GM10266 (cell line): ENCODE data around the gene KDM7A.

ENCODE experiments used
- DNase-seq: peaks from one replicate; pipeline ENCODE4 v3.0.0; 2012; ENCODE audit errors: extremely low spot score
- TF ChIP-seq, protein P1 (sequence below): IDR thresholded peaks from 2 replicates; pipeline ENCODE4 v1.5.1; 2012; ENCODE audit warnings: mild to moderate bottlenecking, low read depth; ENCODE audit not compliant: control insufficient read depth, insufficient read depth; ENCODE audit errors: missing control alignments

KDM7A gene

DNA sequence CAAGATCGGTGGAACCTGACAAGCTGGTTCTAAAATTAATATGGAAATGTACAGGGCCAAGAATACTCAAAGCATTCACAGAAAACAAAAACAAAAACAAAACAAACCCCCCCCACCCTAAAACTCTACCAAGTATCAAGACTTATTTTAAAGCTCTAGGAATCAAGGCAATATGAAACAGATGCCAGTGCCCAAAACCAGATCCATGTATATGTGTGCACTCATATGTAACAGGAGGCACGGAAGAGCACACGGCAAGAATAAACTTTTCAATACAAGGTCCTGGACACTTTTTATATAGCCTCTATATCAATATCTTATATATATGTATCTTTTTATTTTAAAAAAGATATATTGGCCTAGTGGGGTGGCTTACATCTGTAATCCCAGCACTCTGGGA is 35.5 kb downstream of the KDM7A start:
- TF ChIP-seq, protein P1, sequence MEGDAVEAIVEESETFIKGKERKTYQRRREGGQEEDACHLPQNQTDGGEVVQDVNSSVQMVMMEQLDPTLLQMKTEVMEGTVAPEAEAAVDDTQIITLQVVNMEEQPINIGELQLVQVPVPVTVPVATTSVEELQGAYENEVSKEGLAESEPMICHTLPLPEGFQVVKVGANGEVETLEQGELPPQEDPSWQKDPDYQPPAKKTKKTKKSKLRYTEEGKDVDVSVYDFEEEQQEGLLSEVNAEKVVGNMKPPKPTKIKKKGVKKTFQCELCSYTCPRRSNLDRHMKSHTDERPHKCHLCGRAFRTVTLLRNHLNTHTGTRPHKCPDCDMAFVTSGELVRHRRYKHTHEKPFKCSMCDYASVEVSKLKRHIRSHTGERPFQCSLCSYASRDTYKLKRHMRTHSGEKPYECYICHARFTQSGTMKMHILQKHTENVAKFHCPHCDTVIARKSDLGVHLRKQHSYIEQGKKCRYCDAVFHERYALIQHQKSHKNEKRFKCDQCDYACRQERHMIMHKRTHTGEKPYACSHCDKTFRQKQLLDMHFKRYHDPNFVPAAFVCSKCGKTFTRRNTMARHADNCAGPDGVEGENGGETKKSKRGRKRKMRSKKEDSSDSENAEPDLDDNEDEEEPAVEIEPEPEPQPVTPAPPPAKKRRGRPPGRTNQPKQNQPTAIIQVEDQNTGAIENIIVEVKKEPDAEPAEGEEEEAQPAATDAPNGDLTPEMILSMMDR = no peak
- DNase-seq = no peak

DNA sequence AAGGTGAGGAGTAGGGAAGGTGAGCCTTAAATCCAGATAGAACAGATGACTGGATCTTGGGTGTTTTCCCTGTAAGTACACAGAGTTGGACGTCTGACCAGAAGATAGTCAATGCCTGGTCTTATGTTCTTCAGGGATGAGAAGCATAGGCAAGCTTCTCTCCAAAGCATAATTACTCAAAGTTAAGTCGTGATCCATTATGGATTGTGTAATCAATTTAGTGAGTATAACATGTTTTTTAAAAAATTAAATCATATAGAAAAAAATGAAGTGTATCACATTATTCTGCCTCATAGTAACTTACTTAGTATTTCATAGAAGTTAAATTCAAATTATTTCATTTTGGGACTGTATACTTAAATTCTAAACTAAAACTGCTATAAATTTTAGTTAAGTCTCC is 39.7 kb downstream of the KDM7A start:
- DNase-seq = no peak
- TF ChIP-seq, protein P1 = no peak

DNA sequence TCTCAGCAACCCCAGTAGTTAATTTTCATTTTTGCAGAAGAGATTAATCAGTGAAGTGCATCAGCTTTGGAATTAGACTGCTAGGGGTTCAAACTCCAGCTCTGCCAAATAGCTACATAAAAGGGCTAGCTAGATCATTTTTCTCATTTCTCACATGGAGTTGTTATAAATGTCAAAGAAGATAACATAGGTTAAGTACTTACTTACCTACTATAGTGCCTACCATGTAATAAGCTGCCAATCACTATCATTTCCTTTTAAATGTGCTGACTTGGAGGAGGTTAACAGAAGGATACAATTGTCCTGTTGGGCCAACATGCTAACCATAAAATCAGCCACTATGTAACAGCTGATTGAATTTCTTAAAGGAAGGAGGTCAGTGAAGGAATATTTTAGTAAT is 40.7 kb downstream of the KDM7A start:
- no peak for DNase-seq
- TF ChIP-seq, protein P1 = no peak

DNA sequence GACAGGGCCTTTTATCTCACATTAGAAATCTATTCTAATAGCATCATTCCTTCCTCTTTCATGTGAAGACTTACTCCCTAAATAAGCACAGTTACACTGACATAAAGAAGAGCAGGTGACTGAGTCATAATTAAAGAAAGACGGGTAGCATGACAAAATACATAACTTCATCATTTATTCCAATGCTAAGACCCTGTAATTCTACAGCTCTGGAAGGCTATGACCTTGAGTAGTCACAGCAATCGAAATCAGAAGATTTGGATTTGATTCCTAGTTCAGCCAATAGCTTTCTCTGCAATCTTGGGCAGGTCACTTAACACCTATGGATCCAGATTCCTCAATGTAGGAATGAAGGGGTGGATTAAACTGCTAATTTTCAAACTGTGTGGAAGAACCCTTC is 42.7 kb downstream of the KDM7A start:
- TF ChIP-seq, protein P1 = no peak
- no peak for DNase-seq

DNA sequence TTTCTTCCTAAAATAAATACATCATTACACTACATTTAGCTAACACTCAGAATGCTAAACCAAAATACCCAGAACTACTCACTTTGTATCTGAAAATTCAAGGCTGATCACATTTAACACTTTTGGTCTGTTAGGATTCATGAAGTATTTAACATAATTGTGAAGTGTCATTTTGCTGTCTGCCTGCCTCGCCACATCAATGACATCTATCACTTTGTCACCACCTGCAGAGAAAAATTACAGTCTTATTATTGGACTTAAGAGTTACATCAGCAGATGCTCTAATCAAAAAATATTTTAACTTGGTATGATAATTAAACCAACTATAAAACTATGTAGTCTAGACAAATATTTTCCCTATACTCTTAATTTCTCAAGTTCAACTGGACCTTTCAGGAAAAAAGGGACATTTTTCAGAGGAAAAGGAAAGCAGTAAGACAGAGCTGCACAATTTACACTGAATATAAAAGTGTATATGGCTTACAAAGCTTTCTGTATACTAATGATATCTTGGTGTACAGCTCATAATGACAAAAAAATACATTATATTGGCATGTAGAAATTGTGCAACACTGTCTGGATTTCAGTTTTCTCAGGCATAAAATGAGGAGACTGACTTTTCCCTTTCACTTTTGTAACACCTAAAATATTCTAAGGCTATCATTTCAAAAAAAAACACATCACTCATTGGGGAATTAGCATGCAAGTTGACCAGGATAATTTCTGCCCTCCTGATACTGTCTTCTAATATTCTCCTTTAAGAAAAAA is 49.2 kb downstream of the KDM7A start:
- TF ChIP-seq, protein P1 = no peak
- no peak for DNase-seq

DNA sequence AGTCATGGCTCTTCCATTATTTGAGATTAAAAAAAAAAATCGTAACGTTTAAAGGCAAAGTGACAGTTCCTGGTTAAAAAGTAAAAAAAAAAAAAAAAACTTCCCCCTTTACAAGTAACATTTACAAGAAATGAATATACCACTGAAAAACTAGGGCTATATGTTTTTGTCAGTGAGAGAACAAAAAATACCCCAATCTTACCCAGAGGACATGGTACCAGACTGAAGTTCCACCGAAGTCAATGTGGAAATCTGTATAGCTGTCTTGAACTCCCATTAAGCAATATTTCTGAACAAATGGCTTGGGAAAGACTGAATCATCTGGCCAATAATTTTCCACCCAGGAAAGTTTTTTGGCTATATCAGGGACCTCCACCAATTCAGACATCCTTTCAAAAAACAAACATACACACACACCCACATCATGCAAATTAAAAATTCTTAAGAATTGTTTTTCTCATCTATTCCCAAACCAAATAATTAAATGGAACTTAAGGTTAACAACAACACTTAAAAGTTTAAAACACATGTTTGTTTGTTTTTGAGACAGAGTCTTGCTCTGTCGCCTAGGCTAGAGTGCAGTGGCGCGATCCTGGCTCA is 50.2 kb downstream of the KDM7A start:
- TF ChIP-seq, protein P1 = no peak
- no peak for DNase-seq

DNA sequence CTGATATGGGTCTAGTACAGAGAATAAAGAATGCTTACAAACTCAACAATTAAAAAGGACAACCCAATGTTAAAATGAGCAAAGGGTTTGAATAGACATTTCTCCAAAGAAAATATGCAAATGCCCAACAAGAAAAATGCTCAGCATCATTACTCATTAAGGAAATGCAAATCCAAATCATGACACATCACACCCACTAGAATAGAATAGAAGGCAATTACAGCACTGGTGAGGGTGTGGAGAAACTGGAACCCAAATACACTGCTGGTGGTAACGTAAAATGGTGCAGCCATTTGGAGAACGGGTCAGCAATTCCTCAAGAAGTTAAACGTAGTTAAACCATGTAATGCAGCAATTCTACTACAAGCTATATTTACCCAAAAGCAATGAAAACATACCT is 53.8 kb downstream of the KDM7A start:
- DNase-seq = no peak
- TF ChIP-seq, protein P1 = no peak
